ENCODE data around the gene CACNA1D. TPM values are rescaled to one million over a fixed set of nuclear protein-coding genes. Genes with fewer than 3 reads are reported as not detected.

The CACNA1D gene
- not detected in 2 replicates for total RNA-seq

GRCh38 chr3:53493963-53494791 is at the start of gene CACNA1D:
Gene CACNA1D (plus strand): TSS chr3:53494611. CDS start chr3:53495167, 556 bp downstream.

GRCh38 chr3:53846134-53846850 is 351.9 kb downstream of the CACNA1D start, which contains the start of the genes CHDH and IL17RB:
Gene CHDH (minus strand): TSS chr3:53846419. CDS start chr3:53824008, 22,411 bp downstream.
Gene IL17RB (plus strand): TSS chr3:53846568. CDS start chr3:53846589, 21 bp downstream.

Other genes starting within 250 kb of the CACNA1D start
- gene TKT, start 238.6 kb upstream of the CACNA1D start, total RNA-seq = 187 and 368 TPM in 2 replicates
- 6.5 and 16.1 TPM in 2 replicates for gene DCP1A, start 147.1 kb upstream of the CACNA1D start, total RNA-seq